HG03565 (cell line): ENCODE results near the gene MACROD1.
"Not testable (repeated sequence)": the region's sequence is repeated elsewhere in the genome, so short reads cannot be mapped to it uniquely, and the experiment has no call there.

Experiments used
- ATAC-seq: cut with Tn5 transposase; IDR thresholded peaks from one replicate; pipeline ENCODE4 v1.9.1; 2021; ENCODE audit warnings: mild to moderate bottlenecking, moderate library complexity; ENCODE audit not compliant: unreplicated experiment

MACROD1 gene

DNA sequence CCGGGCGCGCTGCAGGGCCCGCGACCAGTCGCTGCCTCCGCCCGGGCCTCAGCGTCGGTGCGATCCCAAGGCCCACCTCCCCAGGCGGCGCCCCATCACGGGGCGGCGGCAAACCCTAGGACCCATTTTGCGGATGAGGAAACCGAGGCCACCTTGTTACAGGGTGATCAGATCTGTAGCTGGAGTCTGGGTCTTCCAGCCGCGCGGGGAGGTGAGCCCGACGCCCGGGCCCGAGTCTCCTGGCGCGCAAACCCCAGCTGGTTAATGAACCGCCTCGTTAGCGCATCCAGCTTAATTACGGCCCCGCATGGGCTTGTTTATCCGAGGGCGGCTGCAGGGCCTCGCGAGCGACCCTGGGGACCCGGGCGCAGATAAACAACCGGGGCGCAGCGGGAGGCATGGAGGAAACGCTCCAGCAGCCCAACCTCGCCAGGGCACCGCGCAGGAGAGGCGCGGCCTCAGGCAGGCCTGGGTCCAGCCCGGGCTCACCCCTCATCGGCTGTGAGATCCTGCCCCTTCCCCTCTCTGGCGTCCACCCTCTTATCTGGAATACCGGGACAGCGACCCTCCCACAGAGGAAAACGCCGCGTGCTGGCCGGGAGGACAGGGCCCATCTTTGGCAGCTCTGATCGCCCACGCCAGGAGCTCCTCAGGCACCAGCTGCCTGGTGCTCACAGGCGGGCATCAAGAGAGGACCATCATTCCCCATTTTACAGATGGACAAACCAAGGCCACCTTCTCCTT is 165.0 kb downstream of the MACROD1 start:
- ATAC-seq, result no peak

DNA sequence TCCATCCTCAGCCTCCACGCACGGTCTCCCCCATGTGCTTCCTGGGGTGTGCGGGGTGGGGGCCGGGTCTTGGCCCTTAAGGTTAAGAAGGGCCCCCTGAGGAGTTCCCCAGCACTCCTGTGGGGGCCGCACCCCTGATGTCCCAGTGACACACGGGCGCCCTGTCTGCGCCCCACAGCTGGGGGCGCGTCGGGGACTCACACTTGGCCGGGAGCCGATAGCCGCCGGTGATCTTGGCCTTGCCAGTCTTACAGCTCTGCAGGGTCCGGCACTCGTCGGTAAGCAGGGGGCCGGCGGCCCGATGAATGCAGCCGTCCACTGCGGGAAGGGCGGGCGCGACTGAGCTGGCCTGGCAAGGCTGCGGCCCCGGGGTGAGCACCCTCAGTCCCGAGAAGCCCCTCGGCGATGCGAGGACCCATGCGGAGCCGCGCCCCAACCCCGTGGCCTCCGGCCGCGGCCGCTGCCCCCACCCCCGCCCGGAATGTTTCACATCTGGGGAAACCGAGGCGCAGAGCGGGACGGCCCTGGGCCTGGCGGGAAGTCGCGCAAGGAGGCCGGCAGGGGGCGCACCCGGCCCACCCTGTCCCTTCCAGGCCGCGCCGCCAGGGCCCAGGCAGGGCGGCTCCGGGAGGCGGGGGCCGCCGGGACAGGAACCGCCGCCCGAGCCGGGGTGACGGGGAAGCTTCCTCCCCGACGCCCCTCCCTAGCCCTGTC is 165.7 kb downstream of the MACROD1 start:
- no peak for ATAC-seq

DNA sequence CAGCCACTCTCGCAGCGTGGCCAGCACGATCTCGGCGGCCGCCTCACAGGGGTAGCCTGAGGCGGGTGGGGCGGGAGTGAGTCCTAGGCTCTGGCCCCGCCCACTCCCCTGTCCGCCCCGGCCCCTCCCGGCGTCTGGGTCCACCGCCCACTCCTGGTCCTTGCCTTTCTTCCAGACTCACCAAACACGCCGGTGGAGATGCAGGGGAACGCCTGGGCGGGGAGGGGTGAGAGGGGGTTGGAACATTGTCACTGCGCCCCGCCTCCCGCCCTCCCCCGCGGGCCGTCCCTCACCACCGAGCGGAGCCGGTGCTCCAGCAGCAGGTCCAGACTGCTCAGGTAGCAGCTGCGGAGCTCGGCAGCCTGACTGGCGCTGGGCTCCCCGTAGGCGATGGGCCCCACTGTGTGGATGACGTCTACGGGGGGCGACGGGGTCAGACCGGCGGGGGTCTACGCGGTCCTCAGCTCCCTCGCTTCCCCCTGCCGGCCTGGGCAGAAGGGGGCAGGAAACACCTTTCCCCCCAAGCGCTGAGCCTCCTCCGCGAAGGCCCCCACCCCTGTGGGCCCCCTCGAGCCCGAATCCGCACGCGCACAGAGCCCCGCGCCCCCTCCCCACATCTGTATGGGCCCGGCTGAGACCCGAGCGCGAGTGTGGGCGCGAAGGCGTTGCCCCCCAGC is 166.4 kb downstream of the MACROD1 start:
- no peak for ATAC-seq

GRCh38 chr11:63998558-63999348 is 167.2 kb downstream of the MACROD1 start:
- no peak for ATAC-seq

DNA sequence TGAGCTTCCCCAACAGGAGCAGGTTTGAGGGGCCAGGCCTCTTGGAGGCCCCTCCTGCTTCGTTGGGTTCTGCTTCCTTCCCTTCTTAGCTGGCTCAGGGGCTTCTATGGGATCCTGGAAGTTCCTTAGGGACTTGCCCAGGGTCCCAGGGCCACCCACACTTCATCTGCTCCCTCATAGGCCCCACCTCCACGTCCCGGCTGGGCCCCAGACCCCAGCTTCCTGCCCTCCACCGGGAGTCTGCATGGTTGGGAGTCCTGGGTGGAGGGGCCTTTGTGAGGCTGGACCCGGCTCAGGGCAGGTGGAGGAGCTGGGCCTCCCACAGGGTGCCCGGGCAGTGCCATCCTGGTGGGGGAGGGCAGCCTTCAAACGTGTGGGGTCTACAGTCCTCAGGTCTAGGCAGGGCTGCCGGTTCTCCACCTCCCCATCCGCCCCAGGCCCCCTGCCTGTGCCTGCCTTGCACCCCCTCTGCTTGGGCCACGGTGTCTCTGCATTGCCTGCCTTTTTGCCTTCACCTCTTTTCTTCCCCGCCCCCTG is 168.0 kb downstream of the MACROD1 start:
- no peak for ATAC-seq

DNA sequence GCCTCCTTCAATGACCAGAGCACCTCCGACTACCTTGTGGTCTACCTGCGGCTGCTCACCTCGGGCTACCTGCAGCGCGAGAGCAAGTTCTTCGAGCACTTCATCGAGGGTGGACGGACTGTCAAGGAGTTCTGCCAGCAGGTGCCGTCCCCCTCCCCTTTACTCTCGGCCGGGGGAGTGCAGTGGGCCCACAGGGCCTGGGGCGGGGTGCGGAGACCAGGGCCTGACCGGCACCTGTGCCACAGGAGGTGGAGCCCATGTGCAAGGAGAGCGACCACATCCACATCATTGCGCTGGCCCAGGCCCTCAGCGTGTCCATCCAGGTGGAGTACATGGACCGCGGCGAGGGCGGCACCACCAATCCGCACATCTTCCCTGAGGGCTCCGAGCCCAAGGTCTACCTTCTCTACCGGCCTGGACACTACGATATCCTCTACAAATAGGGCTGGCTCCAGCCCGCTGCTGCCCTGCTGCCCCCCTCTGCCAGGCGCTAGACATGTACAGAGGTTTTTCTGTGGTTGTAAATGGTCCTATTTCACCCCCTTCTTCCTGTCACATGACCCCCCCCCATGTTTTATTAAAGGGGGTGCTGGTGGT is 168.7 kb downstream of the MACROD1 start:
- no peak for ATAC-seq

DNA sequence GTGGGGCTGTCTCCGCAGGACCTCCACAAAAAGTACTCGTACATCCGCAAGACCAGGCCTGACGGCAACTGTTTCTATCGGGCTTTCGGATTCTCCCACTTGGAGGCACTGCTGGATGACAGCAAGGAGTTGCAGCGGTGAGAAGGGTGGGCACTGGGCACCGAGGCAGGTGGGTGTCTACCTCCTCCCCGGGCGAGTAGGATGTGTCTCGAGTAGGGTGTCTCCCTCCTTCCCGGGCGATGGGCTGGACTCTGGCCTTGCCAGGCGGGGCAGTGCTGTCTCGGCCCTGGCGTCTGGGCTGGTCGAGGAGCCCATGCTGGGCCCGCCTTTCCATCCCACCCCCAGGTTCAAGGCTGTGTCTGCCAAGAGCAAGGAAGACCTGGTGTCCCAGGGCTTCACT is 169.4 kb downstream of the MACROD1 start:
- ATAC-seq, result no peak

GRCh38 chr11:63993993-63994392 is 171.9 kb downstream of the MACROD1 start:
- no peak for ATAC-seq

DNA sequence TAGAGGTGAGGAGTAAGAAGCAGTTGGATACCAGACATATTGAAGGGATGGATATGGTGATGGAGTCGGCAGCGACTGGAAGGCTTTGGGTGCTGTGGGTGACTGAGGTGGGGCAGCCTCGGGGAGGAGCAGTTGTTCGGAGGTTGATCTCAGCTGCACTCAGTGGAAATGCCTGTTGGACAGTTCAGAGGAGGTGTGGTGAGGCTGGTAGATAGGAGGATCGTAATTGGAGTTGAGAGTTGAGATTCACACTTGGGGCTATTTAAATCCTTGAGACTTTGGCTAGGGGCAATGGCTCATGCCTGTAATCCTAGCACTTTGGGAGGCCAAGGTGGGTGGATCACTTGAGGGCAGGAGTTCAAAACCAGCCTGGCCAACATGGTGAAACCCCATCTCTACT is 172.8 kb downstream of the MACROD1 start:
- no peak for ATAC-seq

DNA sequence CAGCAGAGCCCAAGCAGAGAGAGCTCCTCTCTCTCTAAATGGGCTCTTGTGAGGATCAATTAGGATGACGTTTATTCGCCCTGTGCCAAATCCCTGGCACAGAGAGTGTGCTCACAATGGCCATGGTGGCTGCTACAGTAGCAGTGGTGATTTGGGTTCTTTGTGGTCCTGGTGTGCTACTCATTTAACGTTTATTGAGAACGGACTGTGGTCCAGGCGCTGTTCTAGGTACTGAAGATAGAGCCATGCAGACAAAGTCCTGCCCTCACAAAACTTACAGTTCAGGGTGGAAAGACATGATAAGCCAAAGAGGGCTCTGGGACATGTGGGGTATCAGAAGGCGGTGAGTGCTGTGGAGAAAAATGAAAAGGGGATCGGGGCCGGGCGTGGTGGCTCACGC is 174.4 kb downstream of the MACROD1 start:
- ATAC-seq, result no peak

DNA sequence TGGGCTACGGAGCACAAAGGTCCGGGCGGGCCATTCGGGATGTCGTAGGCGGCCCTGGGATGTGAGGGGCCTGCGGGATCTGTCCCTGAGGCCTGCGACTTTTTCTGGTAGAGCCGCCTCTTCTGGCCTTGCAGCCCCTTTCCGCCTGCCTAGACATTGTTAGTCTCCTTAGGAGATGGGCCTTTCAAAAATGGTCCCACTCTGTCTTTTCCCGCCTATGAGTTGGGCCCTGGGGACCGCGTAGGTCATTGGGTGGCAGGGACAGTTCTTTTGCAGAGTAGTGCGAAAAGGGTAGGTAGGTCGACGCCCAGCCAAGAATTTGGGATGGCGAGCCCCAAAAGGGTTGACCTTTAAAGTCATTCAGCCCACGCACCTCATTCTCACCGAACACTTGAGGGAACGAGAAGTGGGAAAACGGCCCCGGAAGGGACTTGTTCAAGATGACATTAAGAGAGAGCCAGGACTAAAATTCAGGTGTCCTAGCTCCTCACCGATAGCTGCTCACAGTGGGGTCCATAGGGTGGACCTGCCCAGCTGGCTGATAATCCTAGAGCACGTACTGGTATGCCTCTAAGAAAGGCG is 178.9 kb downstream of the MACROD1 start:
- no peak for ATAC-seq

DNA sequence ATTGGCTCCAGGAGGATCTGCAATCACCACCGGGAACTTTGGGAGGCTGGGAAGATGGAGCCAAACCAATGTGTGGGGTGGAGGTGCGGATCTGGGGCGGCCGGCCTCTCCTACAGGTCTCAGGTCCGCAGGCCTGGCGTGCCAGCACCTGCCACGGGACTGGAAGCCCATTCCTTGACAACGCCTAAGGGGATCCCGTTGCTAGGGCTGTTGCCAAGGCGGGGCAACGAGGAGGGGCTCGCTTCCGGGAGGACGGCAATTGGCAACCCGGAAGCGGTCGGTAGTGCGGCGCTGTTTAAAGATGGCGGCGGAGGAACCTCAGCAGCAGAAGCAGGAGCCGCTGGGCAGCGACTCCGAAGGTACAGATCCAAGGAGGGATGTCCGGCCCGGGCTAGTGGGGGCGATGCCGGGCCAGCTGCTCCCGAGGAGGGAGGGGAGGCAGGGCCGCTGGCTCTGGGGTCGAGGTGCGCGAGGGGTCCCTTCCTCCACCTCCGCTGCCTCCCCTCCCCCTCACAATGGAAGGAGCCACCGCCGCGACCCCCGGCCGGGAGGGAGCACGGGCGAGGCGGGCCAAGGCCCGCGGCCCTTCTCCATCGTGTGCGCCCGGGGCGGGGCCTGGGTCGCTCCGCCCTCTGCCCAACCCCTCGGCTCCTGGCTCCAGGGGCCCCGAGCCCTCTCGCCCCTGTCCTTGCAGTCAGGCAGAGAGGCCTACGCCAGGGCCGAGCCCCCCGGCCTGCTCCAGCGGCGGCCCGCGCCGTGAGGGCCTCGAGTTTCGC is 179.6 kb downstream of the MACROD1 start, which contains the start of gene OTUB1:
TSS of gene OTUB1 (plus strand) at position 283 of the 776 bp plus-strand sequence. CDS start at position 302, 19 bp downstream.
- peak; percentile 70 for ATAC-seq

DNA sequence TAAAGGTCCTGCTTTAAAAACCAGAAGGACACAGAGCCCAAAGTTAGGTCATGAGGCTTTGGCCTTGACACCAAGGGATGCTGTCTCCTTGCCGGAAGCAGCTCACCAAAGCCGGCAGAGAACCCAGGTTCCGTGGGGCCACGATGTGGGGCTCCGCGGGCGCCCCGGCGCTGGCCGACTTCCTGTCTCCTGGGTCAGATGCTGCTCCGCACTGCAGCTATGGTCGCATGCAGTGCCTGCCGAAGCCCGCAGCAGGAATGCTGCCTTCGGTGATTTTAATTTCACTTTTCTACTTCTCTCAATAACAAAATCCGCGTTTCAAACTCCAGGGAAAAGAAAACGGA is 180.1 kb downstream of the MACROD1 start:
- ATAC-seq, result no peak

- ATAC-seq, result no peak
These were observed 186.5 kb downstream of the MACROD1 start for GRCh38 chr11:63979426-63979825.

GRCh38 chr11:63978551-63979239 is 187.2 kb downstream of the MACROD1 start:
- ATAC-seq, result no peak

GRCh38 chr11:63974259-63975143 is 191.4 kb downstream of the MACROD1 start, which contains the start of gene COX8A:
COX8A (plus strand) TSS chr11:63974620; CDS start chr11:63974681, 61 bp downstream.
- ATAC-seq, result peak; percentile 95

DNA sequence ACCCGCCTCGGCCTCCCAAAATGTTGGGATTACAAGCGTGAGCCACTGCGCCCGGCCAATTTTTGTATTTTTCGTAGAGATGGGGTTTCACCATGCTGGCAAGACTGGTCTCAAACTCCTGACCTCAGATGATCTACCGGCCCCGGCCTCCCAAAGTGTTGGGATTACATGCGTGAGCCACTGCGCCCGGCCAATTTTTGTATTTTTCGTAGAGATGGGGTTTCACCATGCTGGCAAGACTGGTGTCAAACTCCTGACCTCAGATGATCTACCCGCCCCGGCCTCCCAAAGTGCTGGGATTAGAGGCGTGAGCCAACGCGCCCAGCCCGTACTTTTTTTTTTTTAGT is 192.0 kb downstream of the MACROD1 start:
- not testable (repeated sequence) for ATAC-seq

- no peak for ATAC-seq
These were observed 195.0 kb downstream of the MACROD1 start for GRCh38 chr11:63970902-63971301.
